Thyroid gland (tissue), 4 donors: ENCODE data around the gene SERTAD4. TPM values are rescaled to one million over a fixed set of nuclear protein-coding genes. Genes with fewer than 3 reads are reported as not detected.

ENCODE experiments used
- DNase-seq, 2 donors: peaks; one replicate each; pipeline ENCODE4 v3.0.0-alpha.2; 2019
- H3K27ac ChIP-seq, 3 donors: fragments of 200-600 bp; sonication (generic); 1 replicate in 2 of 3; 2 replicates in 1 of 3; pipeline ENCODE4 v1.5.1; 2016 to 2019; ENCODE audit warnings: mild to moderate bottlenecking in 1 of 3, moderate library complexity in 1 of 3
- H3K27me3 ChIP-seq: fragments of 200-600 bp; sonication (generic); one replicate; pipeline ENCODE4 v1.5.1; 2019
- H3K36me3 ChIP-seq, 2 donors: fragments of 200-600 bp; sonication (generic); one replicate each; pipeline ENCODE4 v1.5.1; 2016 to 2019
- H3K4me1 ChIP-seq, 2 donors: fragments of 200-600 bp; sonication (generic); one replicate each; pipeline ENCODE4 v1.5.1; 2017 to 2019
- H3K4me3 ChIP-seq, 3 donors: fragments of 200-600 bp; sonication (generic); replicated peaks in 1 of 3; 1 replicate in 2 of 3; 2 replicates in 1 of 3; pipeline ENCODE4 v1.5.1; 2016; ENCODE audit warnings: mild to moderate bottlenecking in 1 of 3
- H3K9me3 ChIP-seq: fragments of 200-600 bp; sonication (generic); one replicate; pipeline ENCODE4 v1.5.1; 2017
- POLR2A ChIP-seq, 2 donors: fragments of 450-650 bp; IDR thresholded peaks; one replicate each; pipeline ENCODE4 v1.6.1; 2017; ENCODE audit warnings: antibody characterized with exemption in 2 of 2, mild to moderate bottlenecking in 2 of 2, moderate library complexity in 1 of 2
- WGBS, 2 donors: methylation state at CpG; one replicate each; pipeline ENCODE4 v1.1.5; 2017; 5-methylcytosine and 5-hydroxymethylcytosine counted together
- intact Hi-C: fragments of 100-400 bp; cut with DNase I; formaldehyde crosslinking; loops from one replicate; pipeline ENCODE4 v1.15.1; 2023
- total RNA-seq, 4 donors: library from RNA; depleted of rRNA; stranded (reverse); fragments of >200 nt; gene quantifications; one replicate each; pipeline ENCODE4 v1.2.3, GENCODE V29; 2016
- TF ChIP-seq, protein P1 (sequence below), 6 experiments: fragments of 200-600 bp in 3 of 6; fragments of 450-650 bp in 3 of 6; sonication (generic) in 3 of 6; IDR thresholded peaks; one replicate each; pipeline ENCODE4 v1.5.1; 2016 to 2019; ENCODE audit warnings: antibody characterized with exemption in 6 of 6, mild to moderate bottlenecking in 2 of 6, inconsistent platforms in 1 of 6, moderate library complexity in 1 of 6

SERTAD4 gene
- total RNA-seq, 4 donors from 2014 or later, result 1.5 to 4.0 (median 3.6) TPM

DNA sequence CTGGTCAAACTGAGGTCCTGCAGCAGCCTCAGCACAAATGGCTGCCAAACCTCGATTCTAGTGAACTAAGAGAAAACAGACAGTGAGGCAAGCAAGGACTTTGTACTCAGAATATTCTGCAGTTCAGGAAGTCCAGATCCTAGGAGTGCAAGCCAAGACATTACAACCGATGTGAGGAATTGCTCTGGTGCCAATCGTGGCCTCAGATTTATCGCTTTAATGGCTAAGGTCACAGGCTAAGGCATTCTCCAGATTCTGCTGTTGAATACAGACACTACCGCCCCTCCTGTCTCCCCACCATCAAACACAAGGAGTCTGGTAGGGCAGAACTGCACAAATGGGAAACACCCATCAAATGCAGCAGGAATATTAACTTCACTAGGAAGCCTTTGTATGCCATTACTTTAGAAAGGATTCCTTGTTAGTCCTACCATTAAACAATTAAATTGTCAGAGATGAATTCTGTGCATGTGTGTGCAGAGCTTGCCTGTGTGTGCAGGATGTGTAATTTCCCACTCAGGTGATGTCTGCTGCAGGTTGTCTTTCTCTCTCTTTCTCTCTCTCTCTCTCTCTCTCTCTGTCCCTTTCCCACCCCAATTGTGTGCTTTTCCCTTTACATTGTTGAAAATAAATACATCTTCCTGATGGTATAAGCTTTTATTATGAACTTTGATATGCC lies 9.2 kb upstream of the SERTAD4 start:
- intact Hi-C loops, result no loop called here
- Histone ChIP-seq H3K4me1 (peaks cover 5 to 13% of the 10 kb centered on the region in 2 donors), H3K36me3 (no peaks in the 10 kb centered on the region), H3K27me3 (no peaks in the 10 kb centered on the region), H3K4me3 (no peak overlapping the region), H3K9me3 (no peaks in the 10 kb centered on the region), H3K27ac (peak overlapping the region; percentile 73 to 80 (median 77))
- no peak for TF ChIP-seq POLR2A (IDR thresholded peaks at IDR 0.05)
- TF ChIP-seq, protein P1, sequence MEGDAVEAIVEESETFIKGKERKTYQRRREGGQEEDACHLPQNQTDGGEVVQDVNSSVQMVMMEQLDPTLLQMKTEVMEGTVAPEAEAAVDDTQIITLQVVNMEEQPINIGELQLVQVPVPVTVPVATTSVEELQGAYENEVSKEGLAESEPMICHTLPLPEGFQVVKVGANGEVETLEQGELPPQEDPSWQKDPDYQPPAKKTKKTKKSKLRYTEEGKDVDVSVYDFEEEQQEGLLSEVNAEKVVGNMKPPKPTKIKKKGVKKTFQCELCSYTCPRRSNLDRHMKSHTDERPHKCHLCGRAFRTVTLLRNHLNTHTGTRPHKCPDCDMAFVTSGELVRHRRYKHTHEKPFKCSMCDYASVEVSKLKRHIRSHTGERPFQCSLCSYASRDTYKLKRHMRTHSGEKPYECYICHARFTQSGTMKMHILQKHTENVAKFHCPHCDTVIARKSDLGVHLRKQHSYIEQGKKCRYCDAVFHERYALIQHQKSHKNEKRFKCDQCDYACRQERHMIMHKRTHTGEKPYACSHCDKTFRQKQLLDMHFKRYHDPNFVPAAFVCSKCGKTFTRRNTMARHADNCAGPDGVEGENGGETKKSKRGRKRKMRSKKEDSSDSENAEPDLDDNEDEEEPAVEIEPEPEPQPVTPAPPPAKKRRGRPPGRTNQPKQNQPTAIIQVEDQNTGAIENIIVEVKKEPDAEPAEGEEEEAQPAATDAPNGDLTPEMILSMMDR (IDR thresholded peaks at IDR 0.05), result no peak
- 68 to 69% methylated on average over 5 of the region's 5 CpGs for WGBS, 2 donors
- no peak for DNase-seq

DNA sequence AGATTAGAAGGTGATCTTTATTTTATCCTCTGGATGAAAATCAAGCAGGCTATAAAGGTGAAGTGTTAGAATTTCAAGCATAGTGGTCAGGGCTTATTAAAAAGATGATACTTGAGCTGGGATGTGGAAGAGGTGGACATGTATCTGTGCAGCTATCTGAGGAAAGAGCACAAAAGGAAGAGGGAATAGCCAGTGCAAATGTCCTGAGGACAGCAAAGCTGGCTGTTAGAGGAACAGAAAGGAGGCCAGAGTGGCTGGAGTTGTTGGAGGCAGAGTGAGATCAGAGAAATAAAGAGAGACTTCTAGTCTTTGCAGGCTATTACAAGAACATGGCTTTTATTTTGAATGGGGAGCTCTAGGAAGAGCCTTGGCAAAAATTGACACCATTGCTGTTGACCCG lies 4.4 kb upstream of the SERTAD4 start:
- TF ChIP-seq POLR2A (IDR thresholded peaks at IDR 0.05), result no peak
- TF ChIP-seq, protein P1 (IDR thresholded peaks at IDR 0.05), result no peak
- 76 to 86% methylated on average over 1 of the region's 1 CpG for WGBS, 2 donors
- no peaks in the 10 kb centered on the region for H3K27me3 ChIP-seq
- no peak overlapping the region for H3K4me3 ChIP-seq
- intact Hi-C loops, result no loop called here
- no peak for DNase-seq
- no peaks in the 10 kb centered on the region for H3K36me3 ChIP-seq
- H3K4me1 ChIP-seq, result peaks cover 3 to 4% of the 10 kb centered on the region in 2 donors
- H3K27ac ChIP-seq, result no peak overlapping the region
- H3K9me3 ChIP-seq, result no peaks in the 10 kb centered on the region

GRCh38 chr1:210230149-210230695 lies 2.4 kb upstream of the SERTAD4 start:
- TF ChIP-seq POLR2A (IDR thresholded peaks at IDR 0.05), result no peak
- TF ChIP-seq, protein P1 (IDR thresholded peaks at IDR 0.05), result no peak
- H3K36me3 ChIP-seq, result no peaks in the 10 kb centered on the region
- H3K4me1 ChIP-seq, result peaks cover 7 to 16% of the 10 kb centered on the region in 2 donors
- intact Hi-C loops, result no loop called here
- no peak overlapping the region for H3K4me3 ChIP-seq
- DNase-seq, result no peak
- no peak overlapping the region for H3K27ac ChIP-seq
- H3K27me3 ChIP-seq, result no peaks in the 10 kb centered on the region
- H3K9me3 ChIP-seq, result no peaks in the 10 kb centered on the region

- peak overlapping the region in 2 of 3 donors; percentile 43 to 54 for H3K27ac ChIP-seq
- peaks cover 20 to 21% of the 10 kb centered on the region in 2 donors for H3K4me1 ChIP-seq
- no peaks in the 10 kb centered on the region for H3K9me3 ChIP-seq
- H3K36me3 ChIP-seq, result no peaks in the 10 kb centered on the region
- no peak for DNase-seq
- TF ChIP-seq, protein P1 (IDR thresholded peaks at IDR 0.05), result no peak
- no peak for TF ChIP-seq POLR2A (IDR thresholded peaks at IDR 0.05)
- intact Hi-C loops, result no loop called here
- WGBS, 2 donors, result 6 to 7% methylated on average over 20 of the region's 20 CpGs
- no peaks in the 10 kb centered on the region for H3K27me3 ChIP-seq
- peak overlapping the region in 2 of 3 donors; percentile 19 to 68 for H3K4me3 ChIP-seq
Measured at GRCh38 chr1:210231846-210232510, 618 bp upstream of the SERTAD4 start.

- no peak for TF ChIP-seq POLR2A (IDR thresholded peaks at IDR 0.05)
- TF ChIP-seq, protein P1 (IDR thresholded peaks at IDR 0.05), result no peak
- no peak for DNase-seq
- 0% methylated on average over 4 to 25 of the region's 26 CpGs for WGBS, 2 donors
Measured at GRCh38 chr1:210233216-210233494, 559 bp downstream of the SERTAD4 start.

More at GRCh38 chr1:210233216-210233494, 559 bp downstream of the SERTAD4 start:
- H3K9me3 ChIP-seq, result no peaks in the 10 kb centered on the region
- peaks cover 24 to 31% of the 10 kb centered on the region in 2 donors for H3K4me1 ChIP-seq
- no peaks in the 10 kb centered on the region for H3K36me3 ChIP-seq
- peak overlapping the region; percentile 62 to 95 (median 90) for H3K27ac ChIP-seq
- no peaks in the 10 kb centered on the region for H3K27me3 ChIP-seq
- peak overlapping the region; percentile 22 to 68 (median 33) for H3K4me3 ChIP-seq
- intact Hi-C loops, result no loop called here
